Measurements from ENCODE around the gene TP53BP2.
"Not testable (repeated sequence)": the region's sequence is repeated elsewhere in the genome, so short reads cannot be mapped to it uniquely, and the experiment has no call there.

DNA sequence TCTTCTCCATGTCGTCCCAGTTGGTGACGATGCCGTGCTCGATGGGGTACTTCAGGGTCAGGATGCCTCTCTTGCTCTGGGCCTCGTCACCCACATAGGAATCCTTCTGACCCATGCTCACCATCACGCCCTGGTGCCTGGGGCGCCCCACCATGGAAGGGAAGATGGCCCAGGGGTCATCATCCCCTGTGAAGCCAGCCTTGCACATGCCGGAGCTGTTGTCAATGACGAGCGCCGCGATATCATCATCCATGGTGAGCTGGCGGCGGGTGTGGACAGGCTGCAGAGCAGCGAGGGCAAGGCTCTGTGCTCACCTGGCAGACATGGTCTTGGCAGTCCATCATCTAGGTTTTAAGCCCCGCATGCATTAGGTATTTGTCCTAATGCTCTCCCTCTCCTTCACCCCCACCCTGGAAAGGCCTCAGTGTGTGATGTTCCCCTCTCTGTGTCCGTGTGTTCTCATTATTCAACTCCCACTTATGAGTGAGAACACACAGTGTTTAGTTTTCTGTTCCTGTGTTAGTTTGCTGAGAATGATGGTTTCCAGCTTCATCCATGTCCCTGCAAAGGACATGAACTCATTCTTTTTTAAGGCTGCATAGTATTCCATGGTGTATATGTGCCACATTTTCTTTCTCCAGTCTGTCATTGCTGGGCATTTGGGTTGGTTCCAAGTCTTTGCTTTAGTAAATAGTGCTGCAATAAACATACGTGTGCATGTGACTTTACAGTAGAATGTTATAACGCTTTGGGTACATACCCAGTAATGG lies 19.0 kb upstream of the TP53BP2 start:
- TF ChIP-seq CTCF (IDR thresholded peaks at IDR 0.05 in 4 of 5, conservative IDR thresholded peaks at IDR 0.05 in 1 of 5); POLR2A (IDR thresholded peaks at IDR 0.05): not testable (repeated sequence)

Data from gastrocnemius medialis (tissue), 4 donors.